ENCODE data around the gene SLC1A5. TPM values are rescaled to one million over a fixed set of nuclear protein-coding genes. Genes with fewer than 3 reads are reported as not detected.

SLC1A5 gene
- total and polyA plus RNA-seq, 2 experiments from 2014 or later: 103 to 272 TPM

DNA sequence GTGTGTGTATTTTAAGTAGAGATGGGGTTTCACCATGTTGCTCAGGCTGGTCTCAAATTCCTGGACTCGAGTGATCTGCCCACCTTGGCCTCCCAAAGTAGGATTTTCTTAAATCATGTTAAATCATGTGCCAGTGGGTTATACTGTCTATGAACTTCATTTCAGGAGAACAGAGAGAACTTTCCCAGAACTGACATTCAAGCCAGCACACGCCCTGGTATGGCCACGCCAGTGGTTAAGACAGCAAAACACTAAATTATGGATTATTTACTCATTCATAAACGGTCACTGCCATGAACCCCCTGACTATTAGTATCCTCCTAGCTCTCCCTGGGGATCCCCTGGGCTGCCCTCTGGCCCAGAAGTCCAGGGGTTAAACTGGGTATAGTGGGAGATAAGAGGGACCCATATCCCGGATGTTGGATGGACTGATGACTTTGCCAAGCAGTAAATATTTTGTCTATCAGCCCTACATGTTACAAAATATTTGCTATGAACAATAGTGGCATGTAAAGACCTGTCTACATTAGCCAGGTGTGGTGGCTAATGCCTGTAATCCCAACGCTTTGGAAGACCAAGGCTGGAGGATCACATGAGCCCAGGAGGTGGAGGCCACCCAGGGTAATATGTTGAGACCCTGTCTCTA, 26.0 kb downstream of the SLC1A5 start:
- Mint-ChIP-seq H3K27me3 (ENCODE audit: insufficient read depth, low read depth, poor library complexity) (peaks cover 8% of the 10 kb centered on the region), H3K4me3 (no peak overlapping the region), H3K9me3 (no peaks in the 10 kb centered on the region; the same call in 2 of the 3 replicates), H3K4me1 (peaks cover 11% of the 10 kb centered on the region), H3K36me3 (ENCODE audit: low read depth) (peaks cover 11% of the 10 kb centered on the region), H3K27ac (no peak overlapping the region)
- Histone ChIP-seq H3K27me3 (ENCODE audit: insufficient read depth) (no peaks in the 10 kb centered on the region), H3K9me2 (ENCODE audit: insufficient read depth) (no peaks in the 10 kb centered on the region), H3K4me1 (ENCODE audit: insufficient read depth) (peaks cover 5% of the 10 kb centered on the region; the same call in 1 of the 2 replicates), H3K27ac (ENCODE audit: low read depth) (no peak overlapping the region), H3K4me3 (no peak overlapping the region), H3K79me2 (replicated peaks; ENCODE audit: insufficient read depth) (no peaks in the 10 kb centered on the region), H3F3A (replicated peaks; ENCODE audit: low read depth) (no peaks in the 10 kb centered on the region; the same call in 1 of the 2 replicates), H2AFZ (no peak overlapping the region), H4K20me1 (replicated peaks; ENCODE audit: insufficient read depth) (no peaks in the 10 kb centered on the region; the same call in none of the 2 replicates), H3K36me3 (ENCODE audit: insufficient read depth) (no peaks in the 10 kb centered on the region; the same call in 1 of the 2 replicates), H3K4me2 (no peak overlapping the region)
- ATAC-seq (no peak), DNase-seq (ENCODE audit: low spot score) (no peak)
- TF ChIP-seq, protein P1, sequence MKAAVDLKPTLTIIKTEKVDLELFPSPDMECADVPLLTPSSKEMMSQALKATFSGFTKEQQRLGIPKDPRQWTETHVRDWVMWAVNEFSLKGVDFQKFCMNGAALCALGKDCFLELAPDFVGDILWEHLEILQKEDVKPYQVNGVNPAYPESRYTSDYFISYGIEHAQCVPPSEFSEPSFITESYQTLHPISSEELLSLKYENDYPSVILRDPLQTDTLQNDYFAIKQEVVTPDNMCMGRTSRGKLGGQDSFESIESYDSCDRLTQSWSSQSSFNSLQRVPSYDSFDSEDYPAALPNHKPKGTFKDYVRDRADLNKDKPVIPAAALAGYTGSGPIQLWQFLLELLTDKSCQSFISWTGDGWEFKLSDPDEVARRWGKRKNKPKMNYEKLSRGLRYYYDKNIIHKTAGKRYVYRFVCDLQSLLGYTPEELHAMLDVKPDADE (IDR thresholded peaks at IDR 0.05): no peak
- TF ChIP-seq, protein P2, sequence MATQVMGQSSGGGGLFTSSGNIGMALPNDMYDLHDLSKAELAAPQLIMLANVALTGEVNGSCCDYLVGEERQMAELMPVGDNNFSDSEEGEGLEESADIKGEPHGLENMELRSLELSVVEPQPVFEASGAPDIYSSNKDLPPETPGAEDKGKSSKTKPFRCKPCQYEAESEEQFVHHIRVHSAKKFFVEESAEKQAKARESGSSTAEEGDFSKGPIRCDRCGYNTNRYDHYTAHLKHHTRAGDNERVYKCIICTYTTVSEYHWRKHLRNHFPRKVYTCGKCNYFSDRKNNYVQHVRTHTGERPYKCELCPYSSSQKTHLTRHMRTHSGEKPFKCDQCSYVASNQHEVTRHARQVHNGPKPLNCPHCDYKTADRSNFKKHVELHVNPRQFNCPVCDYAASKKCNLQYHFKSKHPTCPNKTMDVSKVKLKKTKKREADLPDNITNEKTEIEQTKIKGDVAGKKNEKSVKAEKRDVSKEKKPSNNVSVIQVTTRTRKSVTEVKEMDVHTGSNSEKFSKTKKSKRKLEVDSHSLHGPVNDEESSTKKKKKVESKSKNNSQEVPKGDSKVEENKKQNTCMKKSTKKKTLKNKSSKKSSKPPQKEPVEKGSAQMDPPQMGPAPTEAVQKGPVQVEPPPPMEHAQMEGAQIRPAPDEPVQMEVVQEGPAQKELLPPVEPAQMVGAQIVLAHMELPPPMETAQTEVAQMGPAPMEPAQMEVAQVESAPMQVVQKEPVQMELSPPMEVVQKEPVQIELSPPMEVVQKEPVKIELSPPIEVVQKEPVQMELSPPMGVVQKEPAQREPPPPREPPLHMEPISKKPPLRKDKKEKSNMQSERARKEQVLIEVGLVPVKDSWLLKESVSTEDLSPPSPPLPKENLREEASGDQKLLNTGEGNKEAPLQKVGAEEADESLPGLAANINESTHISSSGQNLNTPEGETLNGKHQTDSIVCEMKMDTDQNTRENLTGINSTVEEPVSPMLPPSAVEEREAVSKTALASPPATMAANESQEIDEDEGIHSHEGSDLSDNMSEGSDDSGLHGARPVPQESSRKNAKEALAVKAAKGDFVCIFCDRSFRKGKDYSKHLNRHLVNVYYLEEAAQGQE (IDR thresholded peaks at IDR 0.05; ENCODE audit: unreplicated experiment): no peak
- no peak for TF ChIP-seq CREB1 (CRISPR knock-in tag; IDR thresholded peaks at IDR 0.05; ENCODE audit: low read depth)
- no peak for TF ChIP-seq POLR2AphosphoS5 (IDR thresholded peaks at IDR 0.05; ENCODE audit: low read depth)
- no peak for TF ChIP-seq EZH2 (IDR thresholded peaks at IDR 0.05; ENCODE audit: low read depth, unreplicated experiment)
- TF ChIP-seq ZNF331 (CRISPR knock-in tag; IDR thresholded peaks at IDR 0.05; ENCODE audit: low read depth): no peak
- no peak for TF ChIP-seq STAT1 (IDR thresholded peaks at IDR 0.05; ENCODE audit: unreplicated experiment)
- no peak for TF ChIP-seq EZH2phosphoT487 (IDR thresholded peaks at IDR 0.05; ENCODE audit: unreplicated experiment)
- TF ChIP-seq NANOG (IDR thresholded peaks at IDR 0.05; ENCODE audit: borderline replicate concordance): no peak
- TF ChIP-seq JUNB (IDR thresholded peaks at IDR 0.05; ENCODE audit: unreplicated experiment): no peak
- TF ChIP-seq, protein P3, sequence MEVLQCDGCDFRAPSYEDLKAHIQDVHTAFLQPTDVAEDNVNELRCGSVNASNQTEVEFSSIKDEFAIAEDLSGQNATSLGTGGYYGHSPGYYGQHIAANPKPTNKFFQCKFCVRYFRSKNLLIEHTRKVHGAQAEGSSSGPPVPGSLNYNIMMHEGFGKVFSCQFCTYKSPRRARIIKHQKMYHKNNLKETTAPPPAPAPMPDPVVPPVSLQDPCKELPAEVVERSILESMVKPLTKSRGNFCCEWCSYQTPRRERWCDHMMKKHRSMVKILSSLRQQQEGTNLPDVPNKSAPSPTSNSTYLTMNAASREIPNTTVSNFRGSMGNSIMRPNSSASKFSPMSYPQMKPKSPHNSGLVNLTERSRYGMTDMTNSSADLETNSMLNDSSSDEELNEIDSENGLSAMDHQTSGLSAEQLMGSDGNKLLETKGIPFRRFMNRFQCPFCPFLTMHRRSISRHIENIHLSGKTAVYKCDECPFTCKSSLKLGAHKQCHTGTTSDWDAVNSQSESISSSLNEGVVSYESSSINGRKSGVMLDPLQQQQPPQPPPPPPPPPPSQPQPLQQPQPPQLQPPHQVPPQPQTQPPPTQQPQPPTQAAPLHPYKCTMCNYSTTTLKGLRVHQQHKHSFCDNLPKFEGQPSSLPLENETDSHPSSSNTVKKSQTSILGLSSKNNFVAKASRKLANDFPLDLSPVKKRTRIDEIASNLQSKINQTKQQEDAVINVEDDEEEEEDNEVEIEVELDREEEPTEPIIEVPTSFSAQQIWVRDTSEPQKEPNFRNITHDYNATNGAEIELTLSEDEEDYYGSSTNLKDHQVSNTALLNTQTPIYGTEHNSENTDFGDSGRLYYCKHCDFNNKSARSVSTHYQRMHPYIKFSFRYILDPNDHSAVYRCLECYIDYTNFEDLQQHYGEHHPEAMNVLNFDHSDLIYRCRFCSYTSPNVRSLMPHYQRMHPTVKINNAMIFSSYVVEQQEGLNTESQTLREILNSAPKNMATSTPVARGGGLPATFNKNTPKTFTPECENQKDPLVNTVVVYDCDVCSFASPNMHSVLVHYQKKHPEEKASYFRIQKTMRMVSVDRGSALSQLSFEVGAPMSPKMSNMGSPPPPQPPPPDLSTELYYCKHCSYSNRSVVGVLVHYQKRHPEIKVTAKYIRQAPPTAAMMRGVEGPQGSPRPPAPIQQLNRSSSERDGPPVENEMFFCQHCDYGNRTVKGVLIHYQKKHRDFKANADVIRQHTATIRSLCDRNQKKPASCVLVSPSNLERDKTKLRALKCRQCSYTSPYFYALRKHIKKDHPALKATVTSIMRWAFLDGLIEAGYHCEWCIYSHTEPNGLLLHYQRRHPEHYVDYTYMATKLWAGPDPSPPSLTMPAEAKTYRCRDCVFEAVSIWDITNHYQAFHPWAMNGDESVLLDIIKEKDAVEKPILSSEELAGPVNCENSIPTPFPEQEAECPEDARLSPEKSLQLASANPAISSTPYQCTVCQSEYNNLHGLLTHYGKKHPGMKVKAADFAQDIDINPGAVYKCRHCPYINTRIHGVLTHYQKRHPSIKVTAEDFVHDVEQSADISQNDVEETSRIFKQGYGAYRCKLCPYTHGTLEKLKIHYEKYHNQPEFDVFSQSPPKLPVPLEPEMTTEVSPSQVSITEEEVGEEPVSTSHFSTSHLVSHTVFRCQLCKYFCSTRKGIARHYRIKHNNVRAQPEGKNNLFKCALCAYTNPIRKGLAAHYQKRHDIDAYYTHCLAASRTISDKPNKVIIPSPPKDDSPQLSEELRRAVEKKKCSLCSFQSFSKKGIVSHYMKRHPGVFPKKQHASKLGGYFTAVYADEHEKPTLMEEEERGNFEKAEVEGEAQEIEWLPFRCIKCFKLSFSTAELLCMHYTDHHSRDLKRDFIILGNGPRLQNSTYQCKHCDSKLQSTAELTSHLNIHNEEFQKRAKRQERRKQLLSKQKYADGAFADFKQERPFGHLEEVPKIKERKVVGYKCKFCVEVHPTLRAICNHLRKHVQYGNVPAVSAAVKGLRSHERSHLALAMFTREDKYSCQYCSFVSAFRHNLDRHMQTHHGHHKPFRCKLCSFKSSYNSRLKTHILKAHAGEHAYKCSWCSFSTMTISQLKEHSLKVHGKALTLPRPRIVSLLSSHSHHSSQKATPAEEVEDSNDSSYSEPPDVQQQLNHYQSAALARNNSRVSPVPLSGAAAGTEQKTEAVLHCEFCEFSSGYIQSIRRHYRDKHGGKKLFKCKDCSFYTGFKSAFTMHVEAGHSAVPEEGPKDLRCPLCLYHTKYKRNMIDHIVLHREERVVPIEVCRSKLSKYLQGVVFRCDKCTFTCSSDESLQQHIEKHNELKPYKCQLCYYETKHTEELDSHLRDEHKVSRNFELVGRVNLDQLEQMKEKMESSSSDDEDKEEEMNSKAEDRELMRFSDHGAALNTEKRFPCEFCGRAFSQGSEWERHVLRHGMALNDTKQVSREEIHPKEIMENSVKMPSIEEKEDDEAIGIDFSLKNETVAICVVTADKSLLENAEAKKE (CRISPR knock-in tag; IDR thresholded peaks at IDR 0.05): no peak
- no peak for TF ChIP-seq ZNF114 (CRISPR knock-in tag; IDR thresholded peaks at IDR 0.05)
- TF ChIP-seq, protein P4, sequence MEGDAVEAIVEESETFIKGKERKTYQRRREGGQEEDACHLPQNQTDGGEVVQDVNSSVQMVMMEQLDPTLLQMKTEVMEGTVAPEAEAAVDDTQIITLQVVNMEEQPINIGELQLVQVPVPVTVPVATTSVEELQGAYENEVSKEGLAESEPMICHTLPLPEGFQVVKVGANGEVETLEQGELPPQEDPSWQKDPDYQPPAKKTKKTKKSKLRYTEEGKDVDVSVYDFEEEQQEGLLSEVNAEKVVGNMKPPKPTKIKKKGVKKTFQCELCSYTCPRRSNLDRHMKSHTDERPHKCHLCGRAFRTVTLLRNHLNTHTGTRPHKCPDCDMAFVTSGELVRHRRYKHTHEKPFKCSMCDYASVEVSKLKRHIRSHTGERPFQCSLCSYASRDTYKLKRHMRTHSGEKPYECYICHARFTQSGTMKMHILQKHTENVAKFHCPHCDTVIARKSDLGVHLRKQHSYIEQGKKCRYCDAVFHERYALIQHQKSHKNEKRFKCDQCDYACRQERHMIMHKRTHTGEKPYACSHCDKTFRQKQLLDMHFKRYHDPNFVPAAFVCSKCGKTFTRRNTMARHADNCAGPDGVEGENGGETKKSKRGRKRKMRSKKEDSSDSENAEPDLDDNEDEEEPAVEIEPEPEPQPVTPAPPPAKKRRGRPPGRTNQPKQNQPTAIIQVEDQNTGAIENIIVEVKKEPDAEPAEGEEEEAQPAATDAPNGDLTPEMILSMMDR (conservative IDR thresholded peaks at IDR 0.05; ENCODE audit: low read depth in 2 of 2): no peak
